Measurements from ENCODE around the gene SHCBP1.

SHCBP1 gene

GRCh38 chr16:46618516-46618915 is 2.7 kb downstream of the SHCBP1 start:
- no peak for DNase-seq (ENCODE audit: low read depth)

DNA sequence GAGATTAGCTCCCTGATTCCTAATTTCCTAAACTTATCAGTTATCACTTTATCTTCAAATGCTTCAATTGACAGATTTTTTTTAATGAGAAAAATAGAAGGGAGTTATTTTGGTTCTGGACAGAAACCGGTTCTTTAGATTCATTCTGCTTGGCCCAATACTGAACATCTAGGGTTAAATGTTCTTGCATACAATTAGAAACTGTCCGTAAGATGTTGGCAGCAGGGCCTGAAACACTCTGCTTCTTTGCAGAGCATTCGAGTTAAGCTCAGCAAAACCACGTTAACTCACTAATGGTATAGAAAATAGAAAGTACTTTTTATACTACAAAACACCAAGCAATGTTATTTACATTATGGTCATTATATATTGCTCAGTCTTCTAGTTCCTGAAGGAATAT is 7.2 kb downstream of the SHCBP1 start:
- no peak for DNase-seq (ENCODE audit: low read depth)

DNA sequence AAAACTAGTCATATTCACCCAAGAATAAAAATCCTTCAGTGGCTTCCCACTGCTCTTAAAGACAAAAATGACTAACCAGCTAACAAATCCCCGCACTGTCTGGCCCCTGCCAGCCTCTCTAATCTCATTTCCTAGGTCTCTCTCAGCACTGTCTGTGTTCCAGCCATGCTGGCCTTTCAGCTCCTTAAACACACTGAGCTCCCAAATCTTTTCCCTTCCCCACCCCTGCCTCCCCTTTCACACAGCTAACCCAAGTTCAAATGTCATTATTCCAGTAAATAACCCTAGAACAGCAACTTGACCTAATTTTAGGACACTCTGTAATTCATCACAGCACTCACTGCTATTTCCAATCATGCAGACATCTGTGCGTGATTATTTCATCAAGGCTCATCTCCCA is 7.8 kb downstream of the SHCBP1 start:
- no peak for DNase-seq (ENCODE audit: low read depth)

- no peak for DNase-seq (ENCODE audit: low read depth)
Observed at GRCh38 chr16:46612121-46612520, 9.1 kb downstream of the SHCBP1 start.

GRCh38 chr16:46607529-46607928 is 13.7 kb downstream of the SHCBP1 start:
- peak; percentile 32 for DNase-seq (ENCODE audit: low read depth)

DNA sequence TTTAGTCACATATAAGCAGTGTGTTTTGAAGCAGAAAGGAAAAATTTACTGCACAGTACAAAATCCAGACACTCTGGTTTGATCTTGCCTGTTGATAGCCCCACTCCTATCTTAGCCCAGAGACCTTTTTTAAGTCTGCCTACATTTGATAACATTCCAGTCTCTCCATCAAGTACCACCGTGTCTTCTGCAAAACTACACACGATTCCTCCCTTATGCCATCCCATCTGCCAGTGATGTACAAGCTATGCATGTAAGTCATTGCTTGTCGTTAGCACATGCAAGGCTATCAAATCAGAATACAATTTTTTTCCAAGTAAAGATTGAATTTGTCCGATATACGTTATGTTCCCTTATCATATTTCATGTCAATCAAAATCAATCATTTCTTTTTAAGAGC is 14.9 kb downstream of the SHCBP1 start:
- DNase-seq (ENCODE audit: low read depth), result no peak

DNA sequence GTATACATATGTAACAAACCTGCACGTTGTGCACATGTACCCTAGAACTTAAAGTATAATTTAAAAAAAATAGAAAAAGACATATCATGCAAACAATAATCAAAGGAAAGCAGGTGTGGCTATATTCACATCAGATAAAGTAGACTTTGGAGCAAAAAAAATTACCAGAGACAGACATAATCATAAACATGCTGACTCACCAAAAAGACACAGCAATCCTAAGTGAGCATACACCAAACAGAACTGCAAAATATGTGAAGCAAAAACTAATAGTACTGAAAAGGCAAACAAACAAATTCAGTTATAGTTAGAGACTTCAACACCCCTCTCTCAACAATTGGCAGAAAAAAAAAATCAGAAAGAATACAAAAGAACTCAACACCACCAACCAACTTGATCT is 29.9 kb downstream of the SHCBP1 start:
- DNase-seq (ENCODE audit: low read depth), result no peak

DNA sequence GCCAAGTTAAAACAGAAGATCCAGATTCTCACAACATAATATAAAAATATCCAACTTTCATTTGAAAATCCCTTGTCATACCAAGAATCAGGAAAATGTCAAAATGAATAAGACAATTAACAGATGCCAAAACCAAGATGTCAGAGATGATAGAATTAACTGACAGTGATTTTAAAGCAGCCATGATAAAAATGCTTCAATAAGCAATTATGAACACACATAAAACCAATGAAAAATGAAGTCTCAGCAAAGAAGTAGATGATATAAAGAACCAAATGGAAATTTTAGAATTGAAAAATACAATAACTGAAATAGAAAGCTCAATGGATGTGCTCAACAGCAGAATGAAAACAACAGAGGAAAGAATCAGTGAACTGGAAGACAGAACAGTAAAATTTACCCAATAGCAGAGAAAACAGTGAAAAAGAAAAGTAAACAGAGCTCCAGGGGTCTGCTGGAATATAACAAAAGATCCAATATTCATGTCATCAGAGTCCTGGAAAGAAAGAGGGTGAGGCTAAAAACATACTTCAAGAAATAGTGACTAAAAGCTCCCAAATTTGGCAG is 35.1 kb downstream of the SHCBP1 start:
- no peak for DNase-seq (ENCODE audit: low read depth)

DNA sequence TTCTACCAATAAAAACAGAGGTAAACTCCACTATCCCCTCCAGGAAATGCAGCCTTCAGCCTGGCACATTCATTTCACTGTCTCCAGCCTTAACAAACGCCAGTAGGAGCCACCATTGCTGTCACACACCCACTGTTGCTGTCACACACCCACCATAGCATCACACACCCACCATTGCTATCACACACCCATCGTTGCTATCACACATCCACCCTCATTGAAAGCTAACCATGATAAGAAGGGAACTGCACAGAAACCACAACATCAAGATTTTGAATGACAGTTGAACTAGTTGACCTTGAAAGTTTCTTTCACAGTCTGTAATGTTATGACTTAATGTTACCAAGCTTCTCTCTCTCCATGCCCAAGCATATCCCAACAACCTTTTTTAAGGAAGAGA is 38.1 kb downstream of the SHCBP1 start:
- DNase-seq (ENCODE audit: low read depth), result no peak

DNA sequence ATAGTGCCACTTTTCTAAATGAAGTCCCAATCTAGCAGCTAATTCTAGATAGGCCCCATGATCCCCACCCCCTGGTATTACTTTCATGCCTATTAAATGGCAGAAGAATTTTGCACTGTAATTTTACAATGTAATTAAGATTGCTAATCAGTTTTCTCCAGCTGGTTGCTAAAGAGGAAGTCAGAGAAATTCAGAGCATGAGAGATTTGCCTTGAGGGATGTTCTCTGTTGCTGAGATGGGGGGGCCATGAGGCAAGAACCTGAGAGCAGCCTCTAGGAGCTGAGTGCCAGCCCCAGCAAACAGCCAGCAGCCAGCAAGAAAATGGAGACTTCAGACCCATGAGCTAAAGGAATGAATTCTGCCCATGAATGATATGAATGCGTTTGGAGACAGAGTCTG is 38.9 kb downstream of the SHCBP1 start:
- no peak for DNase-seq (ENCODE audit: low read depth)

- no peak for DNase-seq (ENCODE audit: low read depth)
Observed at GRCh38 chr16:46577988-46578579, 43.1 kb downstream of the SHCBP1 start.

DNA sequence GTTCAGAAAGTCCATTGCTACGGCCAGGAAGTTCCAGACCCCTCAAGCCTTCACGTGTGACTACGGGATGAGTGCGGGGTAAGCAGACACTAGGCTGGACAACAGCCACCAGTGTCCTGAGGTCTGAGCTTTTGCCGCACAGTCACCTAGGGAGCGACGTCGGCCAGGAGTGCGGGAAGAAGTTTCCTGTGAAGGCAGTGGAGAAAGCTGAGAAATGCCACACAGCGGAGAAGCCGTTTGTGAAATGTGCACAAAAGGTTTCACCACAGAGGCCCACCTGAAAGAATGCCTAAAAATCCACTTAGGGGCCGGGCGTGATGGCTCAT is 47.4 kb downstream of the SHCBP1 start:
- no peak for DNase-seq (ENCODE audit: low read depth)

DNA sequence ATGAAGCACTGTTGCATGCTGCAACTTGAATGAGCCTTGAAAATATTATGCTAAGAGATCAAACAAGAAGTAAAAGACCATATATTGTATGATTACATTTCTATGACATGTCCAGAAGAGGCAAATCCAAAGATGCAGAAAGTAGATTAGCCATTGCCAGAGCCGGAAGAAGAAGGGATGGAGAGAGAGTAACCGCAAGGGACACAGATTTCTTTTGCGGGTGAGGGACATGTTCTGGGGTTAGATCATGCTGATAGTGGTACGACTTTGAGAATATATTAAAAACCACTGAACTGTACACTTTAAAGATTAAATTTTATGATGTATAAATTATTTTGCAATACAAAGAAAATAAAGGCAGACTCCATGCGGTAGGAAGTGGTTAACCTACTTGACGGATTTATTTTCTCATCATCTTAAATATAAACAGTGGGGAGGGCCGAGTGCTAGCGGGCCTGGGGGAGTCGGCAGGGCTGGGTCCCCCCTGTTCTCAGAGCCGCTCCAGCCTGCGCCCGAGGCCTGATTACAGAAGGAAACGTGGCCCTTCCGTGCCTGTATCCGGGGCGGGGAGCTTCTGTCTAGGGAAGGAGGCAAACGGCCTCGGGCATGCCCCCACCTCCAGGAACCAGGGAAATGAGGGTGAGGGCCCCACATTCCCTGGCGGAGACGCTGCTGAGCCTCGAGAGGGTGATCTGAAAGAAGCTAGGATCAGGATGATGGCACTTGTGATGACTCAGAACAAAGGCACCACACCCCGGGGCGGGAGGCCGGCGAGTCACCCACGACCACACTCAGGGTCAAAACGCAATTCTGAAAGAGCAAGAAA is 48.0 kb downstream of the SHCBP1 start:
- DNase-seq (ENCODE audit: low read depth), result peak; percentile 6

- no peak for DNase-seq (ENCODE audit: low read depth)
Observed at GRCh38 chr16:46569231-46569735, 51.9 kb downstream of the SHCBP1 start.

DNA sequence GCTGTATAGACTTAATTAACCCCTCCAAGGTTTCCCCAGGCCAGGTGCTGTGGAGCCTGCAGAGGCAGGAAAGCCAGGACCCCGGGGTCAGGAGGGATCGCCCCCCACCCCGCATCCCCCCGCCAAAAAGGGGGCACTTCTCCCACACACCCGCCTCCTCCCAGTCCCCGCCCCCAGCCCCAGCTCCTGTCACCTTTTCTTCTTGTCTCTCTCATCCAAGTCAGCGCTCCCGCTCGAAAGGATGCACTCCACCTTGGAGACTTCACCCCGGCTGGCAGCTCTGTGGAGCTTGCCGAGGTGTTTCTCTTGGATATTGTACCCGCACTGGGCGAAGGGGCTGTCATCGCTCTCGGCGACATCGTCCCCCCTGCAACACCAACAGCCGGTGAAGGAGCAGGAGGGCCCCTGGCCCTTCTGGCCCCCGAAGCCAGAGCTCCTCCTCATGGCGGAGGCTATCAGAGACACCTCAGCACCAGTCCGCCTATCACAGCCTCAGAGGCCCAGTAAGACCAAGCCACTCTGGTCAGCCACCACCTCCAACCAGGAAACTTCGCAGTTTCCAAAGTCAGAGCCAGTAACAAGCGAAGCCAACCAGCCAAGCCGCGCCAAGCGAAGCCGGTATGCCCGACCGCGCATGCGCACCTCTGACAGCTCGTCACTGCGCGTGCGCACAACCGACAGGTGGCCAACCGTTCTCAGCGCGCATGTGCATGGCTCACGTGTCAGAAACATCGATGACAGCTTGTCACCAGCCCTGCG is 52.5 kb downstream of the SHCBP1 start:
- DNase-seq (ENCODE audit: low read depth), result no peak

- DNase-seq (ENCODE audit: low read depth), result no peak
Observed at GRCh38 chr16:46562979-46563378, 58.2 kb downstream of the SHCBP1 start.

DNA sequence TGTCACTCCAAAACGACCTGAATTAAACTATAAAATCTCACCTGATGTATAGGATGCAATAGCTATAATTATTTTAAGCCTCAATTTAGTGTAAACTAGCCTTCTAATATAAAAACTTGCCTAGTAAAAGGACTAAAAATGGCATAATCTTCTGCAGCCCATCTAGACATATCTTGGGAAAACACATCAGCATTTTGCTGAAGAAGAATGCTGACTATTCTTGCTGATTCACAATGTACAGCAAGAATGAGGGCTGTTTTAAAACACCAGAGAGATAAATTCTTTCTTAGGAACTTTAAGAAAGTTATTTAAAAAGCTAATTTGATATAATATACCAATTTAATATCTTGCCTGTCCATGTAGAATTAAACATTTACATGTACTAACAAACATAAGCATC is 63.2 kb downstream of the SHCBP1 start:
- DNase-seq (ENCODE audit: low read depth), result no peak

GRCh38 chr16:46555951-46556350 is 65.2 kb downstream of the SHCBP1 start:
- no peak for DNase-seq (ENCODE audit: low read depth)

GRCh38 chr16:46554435-46554834 is 66.7 kb downstream of the SHCBP1 start:
- peak; percentile 32 for DNase-seq (ENCODE audit: low read depth)

DNA sequence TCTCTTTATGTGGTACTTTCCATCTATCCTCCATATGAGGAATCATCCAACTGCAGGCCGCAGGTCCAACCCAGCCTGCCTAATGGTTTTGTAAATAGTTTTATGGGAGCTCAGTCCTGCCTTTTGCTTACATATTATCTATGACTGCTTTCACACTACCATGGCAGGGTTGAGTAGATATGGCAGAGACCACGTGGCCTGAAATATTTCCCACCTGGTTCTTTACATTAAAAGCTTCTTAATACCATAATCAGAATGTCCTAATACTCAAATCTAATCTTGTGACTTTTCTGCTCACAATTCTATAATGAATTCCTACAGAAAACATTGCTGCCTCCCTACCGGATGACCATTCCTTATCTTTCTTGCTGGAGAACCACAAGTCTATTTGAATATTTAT is 71.7 kb downstream of the SHCBP1 start:
- DNase-seq (ENCODE audit: low read depth), result no peak
